IPS DF 19.7 (cell line): ENCODE results near the gene ARHGEF3.

ENCODE experiments used
- DNase-seq: peaks from one replicate; pipeline ENCODE4 v3.0.0-alpha.2; 2013; ENCODE audit warnings: low read depth, low spot score

ARHGEF3 gene

DNA sequence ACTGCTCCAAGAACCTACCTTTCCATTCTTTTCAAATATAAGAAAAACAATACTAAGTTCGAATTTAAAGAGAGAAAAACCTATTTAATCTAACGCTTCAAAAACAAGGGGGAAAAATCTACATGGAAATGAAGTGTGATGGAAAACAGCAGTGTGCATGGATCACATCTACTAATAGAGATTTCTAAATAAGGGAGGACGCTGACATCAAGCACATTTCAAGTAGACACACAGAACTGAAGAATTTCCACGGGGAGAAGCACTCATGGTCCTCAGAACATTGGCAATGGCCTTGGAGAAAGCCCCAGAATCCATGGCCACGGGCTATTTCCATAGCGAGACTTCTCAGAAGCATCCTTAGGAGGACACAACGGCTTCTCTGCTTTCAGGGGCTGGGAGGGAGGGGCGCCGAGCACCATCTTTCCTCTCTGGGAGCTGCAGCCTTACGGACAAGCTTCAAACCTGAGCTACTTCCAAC is 119.7 kb downstream of the ARHGEF3 start:
- DNase-seq: no peak

DNA sequence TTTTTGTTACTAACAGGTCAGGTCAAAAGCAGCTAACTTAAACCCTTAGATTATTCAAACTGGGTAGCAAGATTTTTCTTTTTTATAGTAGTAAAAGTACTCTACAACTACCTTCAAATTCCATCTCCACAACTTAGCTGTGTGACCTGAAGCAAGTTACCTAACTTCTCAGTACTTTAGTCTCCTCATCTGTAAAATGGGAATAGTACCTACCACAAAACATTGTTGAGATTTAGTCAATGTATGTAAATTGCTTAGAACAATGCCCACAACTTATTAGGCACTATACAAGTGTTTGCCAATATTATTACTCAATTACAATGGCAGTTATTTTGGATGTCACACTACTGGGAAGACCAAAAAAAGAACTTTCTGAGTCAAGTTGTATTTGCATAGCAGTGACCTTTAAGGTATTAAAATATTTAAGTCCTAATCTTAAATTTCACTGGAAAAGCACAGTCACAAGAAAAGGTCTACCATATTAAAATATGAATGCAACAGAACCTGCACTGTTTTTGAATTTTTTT is 121.6 kb downstream of the ARHGEF3 start:
- DNase-seq: no peak
